GM18507 (cell line): ENCODE results near the gene TUBA8.

Experiments
- DNase-seq: peaks from one replicate; pipeline ENCODE4 v3.0.0; 2011; ENCODE audit warnings: low read depth; ENCODE audit not compliant: insufficient read length; ENCODE audit errors: extremely low spot score
- FAIRE-seq: peaks from 2 replicates; lab custom pipeline; 2011; peaks lifted over from hg19 to GRCh38; lab: Jason Lieb, UNC

Gene TUBA8

GRCh38 chr22:18075720-18076497, 34.7 kb upstream of the TUBA8 start:
- FAIRE-seq = peak; percentile 88

DNA sequence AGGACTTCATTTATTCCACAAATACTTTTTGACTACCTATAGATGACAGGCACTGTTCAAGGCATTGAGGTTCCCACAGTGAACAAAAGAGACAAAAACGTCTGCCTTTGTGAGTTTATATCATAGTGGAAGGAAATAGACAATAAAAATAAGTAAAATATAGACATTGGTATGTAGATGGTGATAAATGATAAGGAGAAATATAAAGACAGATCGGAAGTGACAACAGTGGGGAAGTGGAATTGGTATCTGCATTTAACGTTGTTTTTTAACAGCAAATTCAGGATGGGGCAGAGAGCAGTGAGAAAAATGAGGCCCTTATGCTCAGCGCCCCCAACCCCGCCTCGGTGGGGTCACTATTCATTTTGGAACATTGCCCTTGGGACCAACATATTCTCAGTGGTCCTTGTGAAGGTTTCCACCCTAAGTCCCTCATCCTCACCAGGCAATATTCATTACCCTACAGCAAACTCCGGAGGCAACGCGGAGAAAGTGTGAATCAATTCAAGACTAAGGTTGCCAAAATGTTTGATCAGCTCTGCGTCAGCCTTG, 33.4 kb upstream of the TUBA8 start:
- FAIRE-seq (no peak), DNase-seq (no peak)

More at GRCh38 chr22:18075720-18076497, 34.7 kb upstream of the TUBA8 start:
- DNase-seq = no peak

- FAIRE-seq (peak; percentile 94), DNase-seq (peak; percentile 91)
These were observed 32.8 kb upstream of the TUBA8 start, which contains the start of gene PEX26 for GRCh38 chr22:18077639-18078328. TSS of gene PEX26 (plus strand) at chr22:18077990. CDS start at chr22:18078377, 387 bp downstream.

GRCh38 chr22:18078329-18079041, 32.1 kb upstream of the TUBA8 start:
- DNase-seq (no peak), FAIRE-seq (peak; percentile 35)

DNA sequence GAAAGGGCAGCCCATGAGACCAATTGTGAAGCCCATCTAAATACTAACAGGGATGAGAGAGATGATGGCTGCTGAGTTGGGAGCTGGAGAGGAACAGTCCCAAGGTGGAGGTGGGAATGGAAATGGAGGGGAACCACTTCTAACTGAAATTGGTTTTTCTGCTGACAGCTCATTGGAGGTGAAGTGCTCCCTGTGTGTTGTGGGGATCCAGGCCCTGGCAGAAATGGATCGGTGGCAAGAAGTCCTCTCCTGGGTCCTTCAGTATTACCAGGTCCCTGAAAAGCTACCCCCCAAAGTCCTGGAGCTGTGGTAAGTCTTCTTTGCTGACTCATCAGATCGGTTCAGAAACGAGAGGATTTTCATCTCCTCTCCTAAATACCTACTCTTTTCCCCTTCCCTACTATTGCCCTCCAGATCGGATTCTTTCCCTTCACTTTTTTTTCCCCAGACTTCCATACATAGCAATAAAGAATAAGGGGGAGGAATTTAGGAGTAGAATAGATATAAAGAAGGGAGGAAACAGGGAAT, 30.8 kb upstream of the TUBA8 start:
- DNase-seq (no peak), FAIRE-seq (no peak)

- FAIRE-seq (no peak), DNase-seq (no peak)
These were observed 29.2 kb upstream of the TUBA8 start for GRCh38 chr22:18081416-18081815.

DNA sequence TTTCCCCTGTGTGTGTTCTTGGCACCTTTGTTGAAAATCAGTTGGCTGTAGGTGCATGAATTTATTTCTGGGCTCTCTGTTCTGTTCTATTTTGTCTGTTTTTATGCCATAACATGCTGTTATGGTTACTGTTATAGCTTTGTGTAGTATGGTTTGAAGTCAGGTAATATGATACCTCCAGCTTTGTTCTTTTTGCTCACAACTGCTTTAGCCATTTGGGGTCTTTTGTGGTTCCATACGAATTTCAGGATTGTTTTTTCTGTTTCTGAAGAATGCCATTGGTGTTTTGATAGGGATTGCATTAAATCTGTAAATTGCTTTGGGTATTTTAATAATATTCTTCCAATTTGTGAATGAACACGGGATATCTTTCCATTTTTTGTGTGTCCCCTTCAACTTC, 28.1 kb upstream of the TUBA8 start:
- DNase-seq (no peak), FAIRE-seq (no peak)

DNA sequence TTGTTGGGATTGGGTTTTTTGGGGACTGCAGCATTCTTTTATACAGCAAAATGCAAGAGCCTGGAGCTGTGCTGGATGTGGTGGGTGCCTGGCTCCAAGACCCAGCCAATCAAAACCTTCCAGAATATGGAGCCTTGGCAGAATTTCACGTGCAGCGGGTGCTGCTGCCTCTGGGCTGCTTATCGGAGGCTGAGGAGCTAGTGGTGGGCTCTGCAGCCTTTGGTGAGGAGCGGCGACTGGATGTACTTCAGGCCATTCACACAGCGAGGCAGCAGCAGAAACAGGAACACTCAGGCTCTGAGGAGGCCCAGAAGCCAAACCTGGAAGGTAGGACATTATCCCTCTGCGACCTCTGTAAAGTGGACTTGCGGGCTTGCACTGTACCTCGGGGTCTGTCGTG, 27.2 kb upstream of the TUBA8 start:
- FAIRE-seq = no peak
- no peak for DNase-seq

GRCh38 chr22:18085188-18085587, 25.4 kb upstream of the TUBA8 start:
- DNase-seq (no peak), FAIRE-seq (no peak)

DNA sequence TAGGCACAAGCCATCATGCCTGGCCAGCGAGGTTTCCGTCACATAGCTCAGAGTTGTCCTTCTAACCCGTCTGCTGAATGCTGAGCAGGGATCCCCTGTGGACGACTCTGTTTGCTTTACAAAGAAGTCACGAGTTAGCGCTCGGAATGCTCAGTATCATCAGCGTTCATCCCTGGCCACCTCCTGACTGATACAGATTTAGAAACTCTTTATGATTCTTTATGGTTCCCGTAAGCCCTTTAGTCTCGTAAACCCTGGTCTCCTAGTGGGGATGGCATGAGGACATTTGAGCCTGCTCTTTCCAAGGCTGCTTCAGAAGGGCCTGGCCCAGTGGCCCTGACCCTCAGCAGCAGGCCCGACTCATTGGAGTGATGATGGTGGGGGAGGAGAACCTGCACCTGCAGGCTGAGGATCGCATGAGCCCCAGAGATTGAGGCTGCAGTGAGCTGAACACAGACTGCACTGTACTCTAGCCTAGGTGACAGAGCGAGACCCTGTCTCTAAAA, 23.2 kb upstream of the TUBA8 start:
- FAIRE-seq = no peak
- no peak for DNase-seq

- FAIRE-seq (no peak), DNase-seq (no peak)
These were observed 21.6 kb upstream of the TUBA8 start for GRCh38 chr22:18088825-18089568.

DNA sequence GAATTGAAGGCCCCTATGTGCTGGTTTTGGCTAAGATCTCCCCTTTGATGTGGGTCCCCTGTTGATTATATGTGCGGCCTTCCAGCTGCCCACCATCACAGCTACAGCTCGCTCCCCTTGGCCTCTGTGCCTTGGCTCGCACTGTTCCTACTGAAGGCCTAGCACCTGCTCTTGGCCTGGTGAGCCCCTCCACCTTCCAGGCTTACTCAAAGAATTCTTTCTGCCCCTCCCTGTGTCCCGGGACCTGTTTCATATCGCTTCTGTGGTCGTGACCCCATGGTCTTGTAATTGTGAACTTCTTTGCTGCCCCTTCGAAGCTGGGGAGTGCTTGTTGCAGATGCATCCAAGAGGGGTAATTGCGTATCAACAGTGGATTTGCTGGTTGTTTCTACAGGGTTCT, 20.3 kb upstream of the TUBA8 start:
- no peak for FAIRE-seq
- DNase-seq = no peak

DNA sequence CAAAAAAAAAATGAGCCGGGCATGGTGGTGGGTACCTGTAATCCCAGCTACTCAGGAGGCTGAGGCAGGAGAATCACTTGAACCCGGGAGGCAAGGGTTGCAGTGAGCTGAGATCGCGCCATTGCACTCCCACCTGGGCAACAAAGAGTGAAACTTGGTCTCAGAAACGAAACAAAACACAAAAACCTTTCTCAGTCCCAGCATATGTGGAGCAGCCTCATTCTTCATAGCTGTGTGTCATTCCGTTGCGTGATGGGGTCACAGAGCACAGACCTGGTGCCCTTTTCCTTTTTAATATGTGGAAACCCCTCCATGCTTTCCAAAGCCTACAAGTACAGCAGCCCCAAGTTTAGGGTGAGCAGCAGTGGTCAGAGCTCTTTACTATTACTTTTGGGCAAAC, 19.1 kb upstream of the TUBA8 start:
- DNase-seq (no peak), FAIRE-seq (no peak)

DNA sequence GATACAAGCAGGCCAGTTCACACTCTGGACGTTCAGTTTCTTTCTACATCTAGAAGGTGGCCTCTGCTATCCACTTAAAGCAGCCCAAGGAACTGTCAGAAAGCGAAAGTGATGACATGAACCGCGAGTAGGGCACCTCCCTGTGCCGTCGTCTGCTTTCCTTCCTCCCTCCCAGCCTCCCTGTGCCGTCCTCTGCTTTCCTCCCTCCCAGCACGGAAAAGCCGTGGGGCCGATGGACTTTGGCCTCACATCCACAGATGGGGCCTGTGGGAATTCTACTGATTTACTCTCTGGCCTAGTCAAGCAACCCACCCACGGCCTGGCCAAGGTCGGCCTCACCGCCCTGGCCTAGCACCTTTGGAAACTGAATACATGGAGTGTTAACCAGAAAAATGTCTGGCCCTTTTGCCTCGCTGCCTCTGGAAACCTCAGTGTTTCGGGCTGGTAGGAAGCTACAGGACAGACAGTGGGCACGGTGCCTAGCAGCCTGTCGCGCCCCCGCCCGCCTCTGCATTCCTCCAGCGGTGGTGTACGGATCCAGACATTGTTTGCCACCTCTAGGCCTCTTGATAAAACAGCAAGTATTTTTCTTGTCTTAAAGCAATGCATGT, 18.6 kb upstream of the TUBA8 start:
- FAIRE-seq = peak; percentile 71
- DNase-seq = no peak

DNA sequence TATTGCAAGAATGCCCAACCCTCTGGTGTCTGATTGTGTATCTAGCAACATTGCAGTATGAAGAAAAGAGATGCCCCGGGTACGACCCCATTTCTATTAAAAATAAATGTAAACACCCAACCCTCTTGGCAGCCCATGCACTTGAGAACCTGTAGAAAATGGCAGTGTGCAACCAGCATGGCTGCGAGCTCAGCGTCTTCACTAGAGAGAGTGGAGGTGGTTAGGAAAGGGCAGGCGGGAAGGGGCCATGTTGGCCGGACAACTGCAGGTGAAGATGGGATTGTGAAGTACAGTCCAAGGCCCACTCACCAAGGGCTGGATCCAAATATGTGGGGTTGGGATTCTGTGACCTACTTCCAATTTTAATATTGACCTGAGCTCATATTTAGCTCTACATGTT, 16.9 kb upstream of the TUBA8 start:
- no peak for FAIRE-seq
- DNase-seq = no peak

DNA sequence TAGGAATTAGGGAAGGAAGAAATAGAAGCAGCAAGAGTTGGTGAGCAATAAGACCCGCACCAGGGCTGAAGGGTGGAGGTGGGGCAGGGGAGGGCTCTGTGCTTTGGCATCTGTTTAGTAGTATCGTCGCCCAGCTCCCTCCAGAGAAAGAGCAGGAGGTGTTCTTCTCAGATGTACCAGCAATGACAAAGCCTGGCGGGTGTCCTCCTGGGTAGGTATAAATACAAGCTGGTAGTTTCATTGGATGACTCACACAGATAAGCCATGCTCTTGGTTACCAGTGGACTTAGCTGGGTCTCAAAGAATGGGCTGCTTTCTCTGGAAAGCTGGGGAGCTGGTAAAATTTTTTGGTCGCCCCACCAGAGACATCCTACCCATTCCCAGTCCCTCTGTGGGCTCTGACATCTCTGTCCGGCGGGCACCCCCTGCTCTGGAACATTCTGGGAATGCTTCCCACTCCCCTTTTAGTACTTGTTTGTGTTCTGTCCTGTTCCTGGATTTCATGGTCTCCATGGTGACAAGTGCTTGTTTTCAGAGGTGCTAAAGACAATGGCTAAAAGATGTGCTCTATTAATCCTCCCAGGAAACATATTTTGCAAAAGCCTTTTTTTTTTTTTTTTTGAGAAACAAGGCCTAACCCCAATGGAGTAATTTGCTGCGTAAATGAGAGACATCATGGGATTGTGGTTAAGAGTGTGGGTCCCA, 15.4 kb upstream of the TUBA8 start:
- no peak for DNase-seq
- no peak for FAIRE-seq

- peak; percentile 26 for FAIRE-seq
- DNase-seq = no peak
These were observed 13.8 kb upstream of the TUBA8 start for GRCh38 chr22:18096823-18097222.

GRCh38 chr22:18100781-18101180, 9.8 kb upstream of the TUBA8 start:
- FAIRE-seq (no peak), DNase-seq (no peak)
